Calu3 (cell line): ENCODE results near the gene AK5. TPM values are rescaled to one million over a fixed set of nuclear protein-coding genes. Genes with fewer than 3 reads are reported as not detected.

ENCODE experiments used
- BruUV-seq: library from RNA; stranded (reverse); fragments of 400-500 nt; replicated peaks from 2 replicates; lab custom pipeline; 2021; lab: Mats Ljungman, UMichigan
- CTCF ChIA-PET: fragments of 300-600 bp; sonication (Branson Sonifier 250); formaldehyde crosslinking; loops from one replicate; lab custom pipeline; 2022; ENCODE audit warnings: antibody characterized with exemption; lab: Charles Lee
- DNase-seq: peaks from one replicate; pipeline ENCODE4 v3.0.0; 2022
- H3K27ac Mint-ChIP-seq: one replicate; pipeline ENCODE4 v1.8.0; 2022; ENCODE audit warnings: mixed read lengths; ENCODE audit not compliant: unreplicated experiment
- H3K27me3 Mint-ChIP-seq: one replicate; pipeline ENCODE4 v1.8.0; 2022; ENCODE audit warnings: mixed read lengths; ENCODE audit not compliant: unreplicated experiment
- H3K36me3 Mint-ChIP-seq: one replicate; pipeline ENCODE4 v1.8.0; 2022; ENCODE audit warnings: mild to moderate bottlenecking, moderate library complexity, mixed read lengths; ENCODE audit not compliant: insufficient read depth, unreplicated experiment
- H3K4me1 Mint-ChIP-seq: one replicate; pipeline ENCODE4 v1.8.0; 2022; ENCODE audit warnings: mild to moderate bottlenecking, low read depth, mixed read lengths; ENCODE audit not compliant: unreplicated experiment
- H3K4me3 Mint-ChIP-seq: one replicate; pipeline ENCODE4 v1.8.0; 2022; ENCODE audit warnings: mild to moderate bottlenecking, low read depth, moderate library complexity, mixed read lengths; ENCODE audit not compliant: unreplicated experiment
- H3K9me3 Mint-ChIP-seq: one replicate; pipeline ENCODE4 v1.8.0; 2022; ENCODE audit warnings: low read depth, mixed read lengths; ENCODE audit not compliant: unreplicated experiment
- intact Hi-C: fragments of 100-400 bp; cut with micrococcal nuclease; formaldehyde crosslinking; loops from one replicate; pipeline ENCODE4 v1.10.0; 2022; ENCODE audit not compliant: unreplicated experiment
- total RNA-seq: library from RNA; stranded (reverse); gene quantifications from 2 replicates; pipeline ENCODE4 v1.2.3, GENCODE V29; 2022
- TF ChIP-seq, protein P1 (sequence below): fragments of 200-600 bp; IDR thresholded peaks from one replicate; pipeline ENCODE4 v1.8.0; 2022; ENCODE audit warnings: antibody characterized with exemption; ENCODE audit not compliant: unreplicated experiment

The AK5 gene
- total RNA-seq, 1 experiment from 2014 or later, result not detected

DNA sequence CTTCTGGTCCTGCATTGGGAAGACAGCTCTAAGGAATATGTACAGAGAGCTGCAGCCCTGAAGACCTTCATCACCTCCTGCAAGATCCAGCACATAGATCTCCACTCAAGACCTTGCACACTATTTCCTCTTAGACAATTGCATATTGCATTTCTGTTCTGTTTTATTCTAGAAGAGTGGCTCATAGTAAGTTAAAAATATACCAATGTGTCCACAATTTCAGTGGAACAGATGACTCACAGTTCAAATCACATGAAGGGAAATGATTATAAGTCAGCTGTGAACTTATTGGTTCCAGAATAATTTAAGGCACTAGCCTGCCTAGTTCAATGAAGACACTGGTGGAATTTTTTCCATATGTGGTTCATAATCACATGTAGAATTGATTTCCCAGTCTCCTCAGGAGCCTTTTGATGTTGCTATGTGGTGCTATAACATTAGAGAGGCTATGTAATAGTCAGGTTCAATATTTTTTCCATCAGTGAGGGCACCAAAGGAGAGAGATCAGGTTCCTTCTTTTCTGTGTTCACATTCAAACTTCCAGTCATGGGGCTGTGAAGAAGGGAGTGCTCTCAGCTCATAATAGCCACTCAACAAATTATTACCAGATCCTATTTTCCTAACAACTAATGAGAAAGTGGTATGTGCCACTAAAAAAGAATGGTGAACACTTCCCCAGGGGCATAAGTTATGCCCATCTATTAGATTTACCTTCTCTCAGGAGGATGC lies 9.8 kb upstream of the AK5 start:
- H3K27ac Mint-ChIP-seq, result no peak overlapping the region

DNA sequence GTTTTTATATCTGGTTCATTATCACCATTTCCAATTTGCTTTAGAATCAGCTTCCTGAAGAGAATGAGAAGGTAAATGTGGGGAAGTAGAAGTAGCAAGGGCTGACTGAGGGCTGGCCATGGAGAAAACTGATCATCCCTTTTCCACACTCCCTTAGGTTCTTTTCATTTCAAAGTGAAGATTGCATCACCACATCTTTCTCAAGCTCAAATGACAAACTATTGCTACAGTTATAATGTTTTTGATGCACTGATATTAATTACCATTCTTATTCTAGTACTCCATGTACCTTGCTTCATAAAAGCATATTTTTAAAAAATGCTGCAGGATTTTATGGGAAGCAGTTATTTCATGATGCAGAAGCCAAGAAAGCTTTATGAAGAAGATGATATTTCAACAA lies 7.9 kb upstream of the AK5 start:
- H3K27ac Mint-ChIP-seq, result no peak overlapping the region
- H3K9me3 Mint-ChIP-seq, result no peaks in the 10 kb centered on the region
- DNase-seq, result no peak
- no peaks in the 10 kb centered on the region for H3K27me3 Mint-ChIP-seq
- intact Hi-C loops, result no loop called here
- H3K36me3 Mint-ChIP-seq, result no peaks in the 10 kb centered on the region
- TF ChIP-seq, protein P1, sequence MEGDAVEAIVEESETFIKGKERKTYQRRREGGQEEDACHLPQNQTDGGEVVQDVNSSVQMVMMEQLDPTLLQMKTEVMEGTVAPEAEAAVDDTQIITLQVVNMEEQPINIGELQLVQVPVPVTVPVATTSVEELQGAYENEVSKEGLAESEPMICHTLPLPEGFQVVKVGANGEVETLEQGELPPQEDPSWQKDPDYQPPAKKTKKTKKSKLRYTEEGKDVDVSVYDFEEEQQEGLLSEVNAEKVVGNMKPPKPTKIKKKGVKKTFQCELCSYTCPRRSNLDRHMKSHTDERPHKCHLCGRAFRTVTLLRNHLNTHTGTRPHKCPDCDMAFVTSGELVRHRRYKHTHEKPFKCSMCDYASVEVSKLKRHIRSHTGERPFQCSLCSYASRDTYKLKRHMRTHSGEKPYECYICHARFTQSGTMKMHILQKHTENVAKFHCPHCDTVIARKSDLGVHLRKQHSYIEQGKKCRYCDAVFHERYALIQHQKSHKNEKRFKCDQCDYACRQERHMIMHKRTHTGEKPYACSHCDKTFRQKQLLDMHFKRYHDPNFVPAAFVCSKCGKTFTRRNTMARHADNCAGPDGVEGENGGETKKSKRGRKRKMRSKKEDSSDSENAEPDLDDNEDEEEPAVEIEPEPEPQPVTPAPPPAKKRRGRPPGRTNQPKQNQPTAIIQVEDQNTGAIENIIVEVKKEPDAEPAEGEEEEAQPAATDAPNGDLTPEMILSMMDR, result no peak
- CTCF ChIA-PET, result no interaction called here
- H3K4me3 Mint-ChIP-seq, result no peak overlapping the region
- H3K4me1 Mint-ChIP-seq, result no peaks in the 10 kb centered on the region
- no TSS peak for BruUV-seq

More for the DNA sequence above, 9.8 kb upstream of the AK5 start:
- no peak for DNase-seq
- H3K27me3 Mint-ChIP-seq, result no peaks in the 10 kb centered on the region
- H3K9me3 Mint-ChIP-seq, result no peaks in the 10 kb centered on the region
- TF ChIP-seq, protein P1, result no peak
- H3K4me1 Mint-ChIP-seq, result no peaks in the 10 kb centered on the region
- no peaks in the 10 kb centered on the region for H3K36me3 Mint-ChIP-seq
- intact Hi-C loops, result no loop called here
- no peak overlapping the region for H3K4me3 Mint-ChIP-seq
- CTCF ChIA-PET, result no interaction called here
- BruUV-seq, result no TSS peak

DNA sequence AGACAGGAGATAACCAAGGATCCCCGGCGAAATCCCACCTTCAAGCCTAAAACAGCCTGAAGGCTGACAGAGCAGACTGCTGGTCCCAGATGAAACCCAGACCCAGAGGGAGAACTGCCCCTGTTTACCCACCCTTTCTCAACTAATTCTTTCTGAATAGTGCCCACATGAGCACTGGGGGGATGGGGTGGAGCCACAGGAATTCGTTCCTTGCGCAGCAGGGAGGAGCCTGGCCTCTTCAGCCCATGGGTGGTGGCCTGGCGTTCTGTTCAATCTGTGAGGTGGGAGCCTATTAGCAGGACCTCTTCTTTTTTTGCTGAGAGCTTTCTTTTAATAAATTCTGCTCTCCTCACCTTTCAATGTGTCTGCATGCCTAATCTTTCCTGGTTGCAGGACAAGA lies 6.6 kb upstream of the AK5 start:
- Mint-ChIP-seq H3K4me1 (no peaks in the 10 kb centered on the region), H3K9me3 (no peaks in the 10 kb centered on the region), H3K27ac (no peak overlapping the region), H3K27me3 (no peaks in the 10 kb centered on the region), H3K36me3 (no peaks in the 10 kb centered on the region), H3K4me3 (no peak overlapping the region)
- intact Hi-C loops, result no loop called here
- DNase-seq, result no peak
- TF ChIP-seq, protein P1, result no peak
- no TSS peak for BruUV-seq
- CTCF ChIA-PET, result no interaction called here

DNA sequence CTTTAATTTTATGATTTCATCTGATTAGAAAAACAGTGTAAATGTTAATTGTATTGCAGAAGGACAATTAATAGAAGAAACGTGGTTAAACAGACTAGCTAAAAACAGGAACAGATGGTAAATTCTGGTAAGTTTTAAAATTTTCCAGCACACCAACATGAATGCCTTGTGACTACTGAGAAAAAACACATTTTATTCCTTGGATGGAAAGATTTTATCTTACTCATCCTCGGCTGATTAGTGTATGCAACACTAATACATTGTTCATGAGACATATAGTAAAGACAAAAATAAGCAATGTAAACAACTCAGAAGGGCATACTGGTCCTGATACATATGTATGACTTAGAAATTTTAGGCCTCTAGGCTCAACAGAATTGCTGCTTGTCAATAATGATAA lies 4.9 kb upstream of the AK5 start:
- Mint-ChIP-seq H3K36me3 (no peaks in the 10 kb centered on the region), H3K9me3 (no peaks in the 10 kb centered on the region), H3K27ac (no peak overlapping the region), H3K27me3 (peaks cover 15% of the 10 kb centered on the region), H3K4me1 (no peaks in the 10 kb centered on the region), H3K4me3 (no peak overlapping the region)
- TF ChIP-seq, protein P1, result no peak
- CTCF ChIA-PET, result interaction anchor here (0.6 kb wide), 1 partner anchor 1281 kb away, joined by 4 read pairs; no protein-coding TSS in a partner anchor
- intact Hi-C loops, result no loop called here
- no peak for DNase-seq
- BruUV-seq, result no TSS peak
